NK-92 (cell line): ENCODE measurements around the gene GALNT2.

Source experiments
- DNase-seq: peaks from one replicate; lab custom pipeline; 2025; ENCODE audit not compliant: unreplicated experiment; lab: John Stamatoyannopoulos, UW

Gene GALNT2

GRCh38 chr1:230050973-230051735, 15.9 kb upstream of the GALNT2 start:
- no peak for DNase-seq

- DNase-seq = no peak
Measured at GRCh38 chr1:230052018-230052417, 15.0 kb upstream of the GALNT2 start.

GRCh38 chr1:230052665-230053064, 14.4 kb upstream of the GALNT2 start:
- DNase-seq = no peak

- DNase-seq = no peak
Measured at GRCh38 chr1:230054092-230054749, 12.8 kb upstream of the GALNT2 start.

- no peak for DNase-seq
Measured at GRCh38 chr1:230056098-230056497, 10.9 kb upstream of the GALNT2 start.

GRCh38 chr1:230057100-230057499, 9.9 kb upstream of the GALNT2 start:
- DNase-seq = no peak

GRCh38 chr1:230057681-230058565, 9.1 kb upstream of the GALNT2 start:
- no peak for DNase-seq

- DNase-seq = no peak
Measured at GRCh38 chr1:230058626-230059025, 8.4 kb upstream of the GALNT2 start.

GRCh38 chr1:230061801-230062200, 5.2 kb upstream of the GALNT2 start:
- no peak for DNase-seq

GRCh38 chr1:230062521-230062920, 4.5 kb upstream of the GALNT2 start:
- no peak for DNase-seq

- no peak for DNase-seq
Measured at GRCh38 chr1:230064283-230064682, 2.8 kb upstream of the GALNT2 start.

- DNase-seq = no peak
Measured at GRCh38 chr1:230065161-230065560, 1.9 kb upstream of the GALNT2 start.

- DNase-seq = no peak
Measured at GRCh38 chr1:230065571-230065970, 1.5 kb upstream of the GALNT2 start.

- no peak for DNase-seq
Measured at GRCh38 chr1:230066031-230066430, 1.0 kb upstream of the GALNT2 start.

- DNase-seq = no peak
Measured at GRCh38 chr1:230067419-230067870, 407 bp downstream of the GALNT2 start.

- DNase-seq = no peak
Measured at GRCh38 chr1:230067871-230068620, 1.0 kb downstream of the GALNT2 start.

GRCh38 chr1:230068621-230068873, 1.5 kb downstream of the GALNT2 start:
- DNase-seq = no peak

- DNase-seq = no peak
Measured at GRCh38 chr1:230068952-230069684, 2.1 kb downstream of the GALNT2 start.

GRCh38 chr1:230069796-230070195, 2.8 kb downstream of the GALNT2 start:
- no peak for DNase-seq
